H1 (cell line): ENCODE measurements around the gene TSGA10. TPM values are rescaled to one million over a fixed set of nuclear protein-coding genes. Genes with fewer than 3 reads are reported as not detected.

Experiments used
- CBX8 ChIP-seq: fragments of 300-800, 300-1000 bp; sonication (generic); IDR thresholded peaks from 2 replicates; pipeline ENCODE4 v1.7.1; 2016; ENCODE audit warnings: low read depth, low read length, borderline replicate concordance
- CHD2 ChIP-seq: IDR thresholded peaks from 2 replicates; pipeline ENCODE4 v1.6.1; 2012; ENCODE audit warnings: low read length, improper control_type of control experiment
- CTBP2 ChIP-seq: IDR thresholded peaks from 2 replicates; pipeline ENCODE4 v1.7.0; 2011; ENCODE audit warnings: borderline replicate concordance, mild to moderate bottlenecking, moderate library complexity, mixed read lengths, low read length; ENCODE audit not compliant: insufficient read depth, insufficient read length
- FOSL1 ChIP-seq: IDR thresholded peaks from 2 replicates; pipeline ENCODE4 v1.6.1; 2011; ENCODE audit warnings: mild to moderate bottlenecking, low read depth, low read length, moderate library complexity; ENCODE audit not compliant: insufficient read depth
- JUND ChIP-seq: IDR thresholded peaks from 2 replicates; pipeline ENCODE4 v1.6.1; 2011; ENCODE audit warnings: mild to moderate bottlenecking, improper control_type of control experiment, low read length
- KDM1A ChIP-seq: fragments of 200-600, 300-600 bp; sonication (generic); IDR thresholded peaks from 2 replicates; pipeline ENCODE4 v1.7.1; 2016; ENCODE audit warnings: mild to moderate bottlenecking, low read length, borderline replicate concordance
- KDM5A ChIP-seq: fragments of 200-600 bp; IDR thresholded peaks from 2 replicates; pipeline ENCODE4 v1.7.1; 2012; ENCODE audit warnings: mild to moderate bottlenecking, low read length, inconsistent platforms, mixed read lengths
- RFX5 ChIP-seq: IDR thresholded peaks from 2 replicates; pipeline ENCODE4 v1.6.1; 2011; ENCODE audit warnings: low read depth, low read length, improper control_type of control experiment, borderline replicate concordance
- SIN3A ChIP-seq, 2 experiments: IDR thresholded peaks in 1 of 2; conservative IDR thresholded peaks in 1 of 2; 2 replicates each; pipeline ENCODE4 v1.6.1; 2011 to 2012; ENCODE audit warnings: low read length in 2 of 2, improper control_type of control experiment in 1 of 2, low read depth in 1 of 2, mild to moderate bottlenecking in 1 of 2
- polyA plus RNA-seq, 7 experiments: library from polyadenylated mRNA; depleted of rRNA in 3 of 7; stranded (reverse) in 5 of 7; unstranded in 2 of 7; fragments of >200 nt in 5 of 7; fragments of 200-250 nt in 2 of 7; gene quantifications; 1 replicate in 5 of 7; 2 replicates in 1 of 7; 4 replicates in 1 of 7; pipeline versions ENCODE4 v1.2.1 to v1.2.3, GENCODE V29; 2011 to 2013; ENCODE audit warnings: missing spikeins in 2 of 7, mixed read lengths in 2 of 7
- total RNA-seq: library from RNA; stranded (reverse); fragmentation: NEBNext Ultra II Directional; extraction: Animal tissue kit (Norgen Biotek cat#: 25700); gene quantifications from 2 replicates; pipeline ENCODE4 v1.2.1, GENCODE V29; 2021

TSGA10 gene
- total and polyA plus RNA-seq, 2 of the 8 experiments (the other 6 are each of a cell fraction or from before 2014, with no cell fraction given), result 2.2 to 7.4 TPM

DNA sequence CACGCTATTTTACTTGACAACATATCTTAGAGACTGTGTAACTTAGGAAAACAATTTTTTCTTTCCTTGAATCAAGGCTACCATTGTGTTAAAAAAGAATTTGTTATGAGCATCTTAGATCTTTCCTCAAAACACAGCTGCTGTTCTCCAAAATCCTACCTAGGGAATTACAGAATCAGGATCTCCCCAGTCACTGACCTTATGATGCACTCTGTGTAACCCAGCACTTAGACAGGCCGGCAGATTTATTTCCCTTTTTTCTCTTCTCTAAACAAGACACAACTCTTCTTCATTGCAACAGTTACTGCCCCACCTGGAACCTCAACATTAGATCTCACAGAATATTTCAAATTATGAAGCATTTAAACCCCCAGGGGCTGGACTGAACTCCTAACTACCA, 26.8 kb downstream of the TSGA10 start (continued):
- TF ChIP-seq CBX8 (no peak), SIN3A (conservative IDR thresholded peaks at IDR 0.05 in 1 of 2, IDR thresholded peaks at IDR 0.05 in 1 of 2; ENCODE audit: low read depth in 1 of 2, low read length in 2 of 2) (no peak), KDM5A (no peak), KDM1A (no peak), CTBP2 (no peak), JUND (no peak), CHD2 (no peak), RFX5 (no peak), FOSL1 (no peak)
